NCI-H1436 (cell line): Measurements from ENCODE around the gene RARB.

Source experiments
- DNase-seq: peaks from one replicate; lab custom pipeline; 2025; lab: John Stamatoyannopoulos, UW

Gene RARB

DNA sequence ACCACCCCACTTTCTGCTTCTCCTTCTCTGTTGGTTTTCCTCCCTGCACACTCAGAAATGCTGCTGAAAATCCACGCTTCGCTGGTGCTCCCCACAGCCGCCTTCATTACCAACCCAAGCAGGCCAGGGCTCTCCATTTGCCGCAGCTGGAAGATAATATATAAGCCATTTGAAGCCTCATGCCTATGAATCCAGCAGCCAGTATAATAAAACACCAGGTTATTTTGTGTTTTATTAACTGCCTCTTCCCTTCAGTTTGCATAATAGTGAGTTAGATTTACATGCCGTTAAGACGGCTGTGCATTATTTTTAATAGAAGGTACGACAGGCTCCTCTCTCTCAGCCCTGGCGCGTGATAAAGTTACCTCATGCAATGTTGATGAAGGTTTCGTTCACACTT, 150.0 kb downstream of the RARB start:
- DNase-seq = no peak

DNA sequence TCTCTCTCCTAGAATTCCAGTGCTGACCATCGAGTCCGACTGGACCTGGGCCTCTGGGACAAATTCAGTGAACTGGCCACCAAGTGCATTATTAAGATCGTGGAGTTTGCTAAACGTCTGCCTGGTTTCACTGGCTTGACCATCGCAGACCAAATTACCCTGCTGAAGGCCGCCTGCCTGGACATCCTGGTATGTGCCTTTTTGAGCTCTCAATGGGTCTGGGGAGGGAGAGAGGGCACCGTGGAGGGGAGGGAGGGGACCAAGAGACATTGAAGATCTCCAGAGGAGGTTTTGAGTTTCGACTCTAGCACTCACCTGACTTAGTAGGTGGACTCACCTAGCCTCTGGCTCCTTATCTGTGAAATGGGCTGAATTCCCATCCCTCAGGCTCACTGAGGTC, 152.5 kb downstream of the RARB start:
- no peak for DNase-seq

GRCh38 chr3:25581335-25581734, 153.3 kb downstream of the RARB start:
- DNase-seq = no peak

DNA sequence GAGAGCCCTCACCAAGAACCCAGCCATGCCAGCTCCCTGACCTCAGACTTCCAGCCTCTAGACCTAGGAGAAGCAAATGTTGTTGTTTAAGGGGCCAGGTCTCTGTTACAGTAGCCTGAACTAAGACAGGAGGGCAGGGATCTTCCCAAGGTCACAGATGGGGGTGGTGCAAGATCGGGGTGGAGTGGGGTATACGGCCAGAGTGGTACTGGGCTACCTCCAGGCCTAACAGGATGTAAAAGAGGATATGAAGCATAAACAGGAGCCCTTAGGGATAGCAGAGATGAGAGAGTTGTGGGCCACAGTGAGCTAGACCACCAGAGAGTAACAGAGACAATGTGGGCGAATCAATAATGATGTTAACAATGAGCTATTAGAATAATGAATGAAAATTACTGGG, 153.8 kb downstream of the RARB start:
- DNase-seq = no peak

GRCh38 chr3:25582242-25582641, 154.2 kb downstream of the RARB start:
- DNase-seq = no peak

- DNase-seq = no peak
Observed at GRCh38 chr3:25583343-25583742, 155.3 kb downstream of the RARB start.

DNA sequence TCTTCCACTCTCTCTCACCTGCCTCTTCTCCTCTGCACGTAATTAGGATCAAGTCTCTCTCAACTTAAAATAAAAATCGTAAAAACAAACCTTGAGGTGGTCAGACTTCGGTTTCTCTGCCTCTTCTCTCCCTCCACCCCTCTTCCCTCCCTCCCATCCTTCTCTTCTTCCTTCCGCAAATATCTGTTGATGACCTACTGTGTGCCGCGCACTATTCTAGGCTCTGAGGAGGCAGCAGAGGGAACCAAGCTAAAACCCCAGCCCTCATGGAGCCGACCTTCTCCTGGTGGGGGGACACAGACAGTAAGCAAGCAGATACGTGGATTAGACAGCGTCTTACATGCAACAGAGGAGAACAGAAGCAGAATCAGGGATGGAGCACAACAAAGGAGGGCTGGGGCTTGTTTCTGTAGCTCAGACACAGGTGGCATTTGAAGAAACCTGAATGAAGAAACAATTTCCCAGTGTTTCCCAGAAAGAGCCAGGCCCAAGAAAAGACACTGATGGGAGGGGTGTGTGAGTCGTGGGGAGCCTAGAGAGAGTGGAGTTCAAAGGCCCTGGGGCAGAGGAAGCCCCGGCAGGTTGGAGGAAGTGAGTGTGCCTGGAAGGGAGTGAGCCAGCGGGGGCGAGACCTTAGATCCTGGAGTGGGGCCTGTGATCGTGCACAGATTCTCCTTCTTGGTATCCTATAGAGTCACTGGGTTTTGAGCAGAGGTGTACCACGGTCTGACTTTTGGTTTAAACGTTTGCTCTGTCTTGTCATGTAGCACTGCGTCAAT, 156.1 kb downstream of the RARB start:
- DNase-seq = no peak

DNA sequence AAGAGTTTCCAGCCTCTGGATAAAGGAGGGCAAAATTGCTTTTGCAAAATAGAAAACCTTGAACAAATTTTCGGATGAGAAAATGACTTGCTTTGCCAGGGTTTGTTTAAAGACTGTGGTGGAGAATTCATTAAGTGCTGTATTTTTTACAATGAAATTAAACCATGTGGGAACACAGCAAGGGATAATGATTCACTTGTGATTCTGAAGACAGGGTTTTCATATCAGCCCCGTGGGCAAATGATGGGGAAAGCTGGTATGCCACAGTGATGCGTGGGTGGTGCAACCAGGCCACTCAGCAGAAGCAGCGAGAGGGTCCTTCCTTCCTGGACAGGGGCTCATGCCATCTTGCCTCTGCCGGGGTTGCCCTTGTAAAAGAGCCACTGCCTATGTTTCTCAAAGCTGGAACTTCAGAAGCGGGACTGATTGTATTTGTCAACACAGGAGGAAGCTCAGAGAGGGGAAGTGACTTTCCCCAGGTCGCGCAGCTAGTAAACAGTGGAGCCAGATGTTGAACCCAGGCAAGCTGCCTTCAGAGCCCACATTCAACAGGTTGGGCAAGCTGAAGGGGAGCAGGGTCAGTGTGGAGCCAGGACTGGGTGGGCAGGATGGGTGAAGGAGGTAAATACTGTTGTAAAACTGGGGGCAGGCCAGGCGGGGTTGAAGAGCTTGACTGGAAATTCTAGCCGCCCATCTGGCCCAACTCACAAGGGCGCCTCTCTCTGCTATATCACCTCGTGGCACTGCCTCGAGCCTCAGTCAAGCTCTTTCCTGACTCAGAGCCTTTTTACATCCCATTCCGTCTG, 157.5 kb downstream of the RARB start:
- DNase-seq = no peak

DNA sequence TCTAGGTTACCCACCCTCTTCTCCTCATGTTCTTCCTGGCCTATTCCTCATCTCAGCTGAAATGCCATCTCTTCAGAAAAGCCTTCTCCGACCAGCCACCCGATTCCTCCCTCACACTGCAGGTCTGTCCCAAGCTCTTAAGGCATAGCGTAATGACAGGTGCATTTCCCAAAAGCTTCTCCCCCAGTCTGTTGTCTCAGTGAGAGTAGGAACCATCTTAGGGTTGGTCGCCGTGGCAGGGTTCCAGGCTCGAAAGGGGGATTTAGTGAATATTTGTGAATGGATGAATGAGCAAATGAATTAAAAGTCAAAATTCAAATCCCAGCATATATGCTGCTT, 158.1 kb downstream of the RARB start:
- no peak for DNase-seq

GRCh38 chr3:25586553-25586952, 158.5 kb downstream of the RARB start:
- DNase-seq = no peak

DNA sequence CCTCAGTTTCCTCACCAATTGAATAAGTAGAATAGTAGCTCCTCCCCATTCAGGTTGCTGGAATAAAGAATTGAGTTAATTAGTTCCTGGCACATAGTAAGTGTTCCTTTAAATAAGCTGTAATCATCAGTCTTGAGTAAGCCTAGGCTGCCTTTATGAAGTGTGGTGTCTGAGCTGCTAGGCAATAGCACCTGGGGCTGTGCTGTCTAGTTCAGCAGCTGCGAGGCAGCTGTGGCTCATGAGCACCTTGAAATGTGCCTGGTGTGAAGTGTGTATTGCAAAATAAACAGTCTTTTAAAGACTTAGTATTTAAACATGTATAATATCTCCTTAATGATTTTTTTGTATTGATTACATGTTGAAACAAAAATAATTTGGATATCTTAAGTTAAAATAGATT, 159.0 kb downstream of the RARB start:
- DNase-seq = no peak

DNA sequence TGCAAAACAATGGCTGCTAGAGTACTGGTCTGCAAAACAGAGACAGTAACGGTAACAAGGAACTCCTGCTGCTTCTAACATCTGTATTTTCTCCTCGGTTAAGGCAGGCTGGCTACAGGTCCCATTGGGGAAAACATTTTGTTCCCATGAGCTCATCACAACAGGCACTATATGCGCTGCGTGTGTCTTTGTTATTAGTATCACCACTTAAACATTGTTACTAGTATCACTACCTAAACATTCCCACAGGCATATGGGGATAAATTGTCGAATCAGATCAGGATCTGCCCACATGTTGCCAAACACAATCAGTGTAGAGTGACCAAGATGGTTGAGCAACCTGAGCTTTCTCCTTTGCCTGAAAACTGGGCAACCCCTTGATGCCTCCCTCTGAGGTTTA, 159.5 kb downstream of the RARB start:
- no peak for DNase-seq

DNA sequence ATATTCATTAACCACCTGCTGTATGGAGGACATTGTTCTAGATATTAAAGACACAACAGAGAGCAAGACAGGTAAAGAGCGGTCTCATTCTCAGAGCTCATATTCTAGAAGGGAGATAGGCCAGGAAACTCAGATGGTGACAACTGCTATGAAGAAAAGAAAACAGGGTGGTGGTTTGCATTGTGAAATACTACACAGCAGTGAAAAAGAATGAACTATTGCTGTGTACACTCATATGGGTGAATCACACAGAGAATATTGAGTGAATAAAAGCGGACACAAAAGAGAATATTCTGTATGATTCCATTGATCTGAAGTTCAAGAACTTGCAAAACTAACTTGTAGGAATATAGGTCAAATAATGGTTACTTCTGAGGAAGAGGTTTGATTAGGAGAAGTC, 159.9 kb downstream of the RARB start:
- DNase-seq = no peak

DNA sequence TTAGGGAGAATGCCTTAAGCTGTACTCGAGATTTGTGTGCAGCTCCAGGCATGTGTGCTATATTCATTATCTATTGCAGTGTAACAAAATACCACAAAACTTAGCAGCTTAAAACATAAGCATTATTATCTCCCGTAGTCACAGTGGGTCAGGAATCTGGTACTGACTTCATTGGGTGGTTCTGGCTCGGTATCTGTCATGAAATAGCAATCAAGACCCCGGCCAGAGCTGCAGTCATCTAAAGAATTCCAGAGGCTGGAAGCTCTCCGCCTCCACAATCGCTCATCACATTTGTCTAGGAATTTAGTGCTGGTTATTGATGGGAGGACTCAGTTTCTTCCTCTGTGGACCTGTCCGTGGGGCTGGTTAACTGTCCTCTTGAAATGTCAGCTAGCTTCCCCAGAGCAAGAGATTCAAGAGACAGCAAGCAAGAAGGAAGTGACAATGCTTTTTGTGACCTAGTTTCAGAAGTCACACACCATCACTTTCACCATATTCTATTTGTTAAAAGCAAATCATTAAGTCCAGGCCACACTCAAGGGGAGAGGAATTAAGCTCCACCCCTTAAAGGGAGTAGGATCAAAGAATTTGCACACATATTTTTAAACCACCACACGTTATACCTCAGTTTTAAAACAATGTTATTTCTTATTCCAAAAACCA, 160.5 kb downstream of the RARB start:
- no peak for DNase-seq

DNA sequence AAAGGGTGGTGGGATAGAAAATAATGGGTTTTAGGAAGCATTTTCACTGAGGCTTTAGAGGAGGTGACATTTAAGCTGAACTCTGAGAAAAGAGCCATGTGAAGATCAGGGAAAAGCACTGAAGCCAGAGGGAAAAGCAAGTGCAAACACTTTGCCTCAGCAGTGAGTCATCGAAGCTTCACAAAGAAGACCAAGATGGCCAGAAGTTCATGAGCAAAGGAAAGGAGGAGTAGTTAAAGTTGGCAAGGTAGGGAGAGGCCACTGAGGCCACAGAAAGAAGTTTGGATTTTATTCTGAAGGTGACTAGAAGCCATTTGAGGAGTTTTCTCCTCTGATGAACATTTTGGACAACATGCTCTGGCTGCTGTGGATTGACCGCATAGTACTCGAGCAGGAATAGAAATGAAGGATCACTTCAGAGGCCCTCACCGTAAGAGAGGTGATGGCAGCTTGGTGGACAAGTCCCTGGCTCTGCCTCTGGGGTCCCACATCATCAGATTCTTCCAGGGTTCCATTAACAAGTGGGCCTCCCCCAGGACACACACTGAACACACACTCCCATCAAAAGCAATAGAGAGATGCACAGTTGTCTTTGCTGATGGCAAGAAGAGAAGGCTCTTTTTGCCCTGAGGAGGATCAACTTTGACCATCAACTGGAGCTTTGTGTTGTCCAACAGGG, 161.2 kb downstream of the RARB start:
- DNase-seq = no peak

DNA sequence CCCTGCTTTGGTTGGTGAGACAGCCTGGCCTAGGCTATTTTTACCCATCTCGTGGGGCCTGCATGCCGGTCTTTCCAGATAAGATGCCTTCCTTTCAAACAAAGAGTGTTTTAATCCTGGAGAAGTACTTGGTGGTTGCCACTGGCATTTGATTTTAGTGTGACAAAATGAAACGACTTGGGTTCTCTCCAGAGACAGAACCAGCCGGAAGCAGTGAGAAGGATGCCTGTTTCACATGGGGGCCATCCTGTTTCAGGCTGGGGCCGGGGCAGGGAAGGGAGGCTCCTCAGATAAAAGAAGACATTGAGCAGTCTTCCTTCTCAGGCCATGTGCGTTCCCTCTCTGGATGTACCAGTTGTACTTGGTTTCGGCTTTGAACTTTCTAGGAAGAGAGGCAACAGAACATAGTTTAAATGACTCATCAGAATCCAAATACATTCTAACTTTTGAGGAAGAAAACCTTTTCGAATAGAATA, 161.8 kb downstream of the RARB start:
- DNase-seq = no peak

DNA sequence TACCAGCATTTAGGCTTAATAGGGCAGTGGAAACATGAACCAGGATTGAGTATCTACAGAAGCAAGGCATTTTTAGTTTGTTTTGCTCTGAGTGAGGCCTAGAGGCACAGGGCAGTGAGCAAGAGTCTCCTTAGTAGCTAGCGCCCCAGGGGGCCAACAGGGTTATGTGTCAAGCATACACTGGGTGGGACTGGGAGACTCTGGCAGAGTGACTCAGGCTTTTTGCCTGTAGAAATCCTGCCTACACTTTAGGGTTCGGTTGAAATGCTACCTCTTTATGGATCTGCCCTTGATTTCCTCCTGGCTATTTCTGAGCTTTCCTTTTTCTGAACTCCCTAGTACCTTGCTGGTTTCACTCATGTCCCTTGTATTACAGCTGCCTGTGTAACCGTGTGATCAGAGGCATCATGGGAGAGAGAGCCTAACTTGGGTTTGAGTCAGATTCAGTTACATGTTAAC, 164.5 kb downstream of the RARB start:
- no peak for DNase-seq

DNA sequence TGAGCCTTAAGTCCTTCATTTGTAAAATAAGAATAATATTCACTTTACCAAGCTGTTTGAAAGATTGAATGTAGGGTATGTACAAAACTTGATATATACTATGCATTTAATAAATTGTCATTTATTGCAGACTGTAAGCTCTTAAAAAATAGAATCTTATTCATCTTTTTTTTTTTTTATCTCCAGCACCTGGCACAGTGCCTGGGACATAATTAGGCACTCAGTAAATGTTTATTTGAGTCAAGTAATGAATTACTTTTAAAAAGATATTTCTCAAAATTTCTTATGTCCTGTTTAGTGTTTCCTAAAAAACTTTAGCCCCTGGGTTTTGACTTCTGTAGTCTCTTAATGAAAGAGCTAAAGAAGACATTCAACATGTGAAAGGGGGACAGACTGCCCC, 164.9 kb downstream of the RARB start:
- no peak for DNase-seq

GRCh38 chr3:25594007-25594502, 166.0 kb downstream of the RARB start:
- no peak for DNase-seq

GRCh38 chr3:25597535-25598101, 169.6 kb downstream of the RARB start:
- DNase-seq = no peak

- no peak for DNase-seq
Observed at GRCh38 chr3:25603703-25604102, 175.6 kb downstream of the RARB start.
